ENCODE data around the gene MEOX1.

DNA sequence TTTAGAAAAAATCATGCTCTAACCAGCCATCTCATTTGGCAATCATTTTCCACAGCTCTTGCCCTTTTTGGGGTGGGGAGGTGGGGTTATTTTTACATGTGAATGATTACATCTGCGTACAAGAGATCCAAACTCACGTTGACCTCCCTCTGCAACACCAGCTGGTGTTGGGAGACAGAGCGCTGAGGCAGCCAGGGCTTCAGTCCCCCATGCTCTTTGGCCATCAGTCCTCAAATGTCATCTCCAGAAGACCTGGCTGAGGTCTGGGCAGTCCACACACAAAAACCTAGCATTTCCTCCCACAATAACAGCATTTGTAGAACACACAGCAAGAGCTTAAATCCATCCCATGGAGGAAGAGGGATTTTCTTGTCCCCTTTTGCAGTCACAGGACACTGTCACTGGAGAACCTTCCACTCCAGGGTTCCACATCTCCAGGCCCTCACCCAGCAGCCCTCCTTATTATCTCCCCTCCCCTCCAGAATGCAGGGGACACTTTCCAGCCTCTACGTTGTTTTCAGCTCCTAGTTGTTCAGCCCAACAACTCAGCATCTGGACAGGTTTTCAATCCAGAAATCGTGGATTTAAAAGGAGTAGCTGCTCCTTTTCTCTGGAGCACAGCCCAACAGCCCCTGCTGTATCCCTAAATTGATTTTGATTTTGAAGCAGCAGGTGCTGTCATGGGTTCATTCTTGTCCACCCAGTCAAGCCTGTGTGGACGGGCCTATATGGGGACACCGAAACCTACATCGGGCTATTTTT, 21.1 kb downstream of the MEOX1 start:
- TF ChIP-seq, protein P1, sequence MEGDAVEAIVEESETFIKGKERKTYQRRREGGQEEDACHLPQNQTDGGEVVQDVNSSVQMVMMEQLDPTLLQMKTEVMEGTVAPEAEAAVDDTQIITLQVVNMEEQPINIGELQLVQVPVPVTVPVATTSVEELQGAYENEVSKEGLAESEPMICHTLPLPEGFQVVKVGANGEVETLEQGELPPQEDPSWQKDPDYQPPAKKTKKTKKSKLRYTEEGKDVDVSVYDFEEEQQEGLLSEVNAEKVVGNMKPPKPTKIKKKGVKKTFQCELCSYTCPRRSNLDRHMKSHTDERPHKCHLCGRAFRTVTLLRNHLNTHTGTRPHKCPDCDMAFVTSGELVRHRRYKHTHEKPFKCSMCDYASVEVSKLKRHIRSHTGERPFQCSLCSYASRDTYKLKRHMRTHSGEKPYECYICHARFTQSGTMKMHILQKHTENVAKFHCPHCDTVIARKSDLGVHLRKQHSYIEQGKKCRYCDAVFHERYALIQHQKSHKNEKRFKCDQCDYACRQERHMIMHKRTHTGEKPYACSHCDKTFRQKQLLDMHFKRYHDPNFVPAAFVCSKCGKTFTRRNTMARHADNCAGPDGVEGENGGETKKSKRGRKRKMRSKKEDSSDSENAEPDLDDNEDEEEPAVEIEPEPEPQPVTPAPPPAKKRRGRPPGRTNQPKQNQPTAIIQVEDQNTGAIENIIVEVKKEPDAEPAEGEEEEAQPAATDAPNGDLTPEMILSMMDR (conservative IDR thresholded peaks at IDR 0.05): no peak
- no peak for TF ChIP-seq EZH2 (IDR thresholded peaks at IDR 0.05; ENCODE audit: low read depth)
